ENCODE measurements around the gene PLPPR4.
"Not testable (repeated sequence)": the region's sequence is repeated elsewhere in the genome, so short reads cannot be mapped to it uniquely, and the experiment has no call there.

PLPPR4 gene

GRCh38 chr1:99268021-99268420 lies 3.7 kb downstream of the PLPPR4 start:
- in situ Hi-C loops (cut with HindIII; ENCODE audit: low sequenced_read_pairs) = no loop called here

GRCh38 chr1:99269321-99269720 lies 5.0 kb downstream of the PLPPR4 start:
- in situ Hi-C loops (cut with HindIII; ENCODE audit: low sequenced_read_pairs) = no loop called here

GRCh38 chr1:99270646-99271045 lies 6.4 kb downstream of the PLPPR4 start:
- in situ Hi-C loops (cut with HindIII; ENCODE audit: low sequenced_read_pairs) = no loop called here

GRCh38 chr1:99271249-99271648 lies 7.0 kb downstream of the PLPPR4 start:
- in situ Hi-C loops (cut with HindIII; ENCODE audit: low sequenced_read_pairs) = no loop called here

GRCh38 chr1:99277066-99277465 lies 12.8 kb downstream of the PLPPR4 start:
- in situ Hi-C loops (cut with HindIII; ENCODE audit: low sequenced_read_pairs) = no loop called here

- in situ Hi-C loops (cut with HindIII; ENCODE audit: low sequenced_read_pairs) = no loop called here
These were observed 15.2 kb downstream of the PLPPR4 start for GRCh38 chr1:99279525-99279924.

- in situ Hi-C loops (cut with HindIII; ENCODE audit: low sequenced_read_pairs) = no loop called here
These were observed 16.8 kb downstream of the PLPPR4 start for GRCh38 chr1:99281105-99281504.

GRCh38 chr1:99282536-99282935 lies 18.2 kb downstream of the PLPPR4 start:
- in situ Hi-C loops (cut with HindIII; ENCODE audit: low sequenced_read_pairs) = no loop called here

GRCh38 chr1:99283521-99283920 lies 19.2 kb downstream of the PLPPR4 start:
- in situ Hi-C loops (cut with HindIII; ENCODE audit: low sequenced_read_pairs) = not testable (repeated sequence)

- in situ Hi-C loops (cut with HindIII; ENCODE audit: low sequenced_read_pairs) = no loop called here
These were observed 28.6 kb downstream of the PLPPR4 start for GRCh38 chr1:99292886-99293285.

- in situ Hi-C loops (cut with HindIII; ENCODE audit: low sequenced_read_pairs) = no loop called here
These were observed 33.6 kb downstream of the PLPPR4 start for GRCh38 chr1:99297923-99298322.

GRCh38 chr1:99304725-99305282 lies 40.5 kb downstream of the PLPPR4 start:
- in situ Hi-C loops (cut with HindIII; ENCODE audit: low sequenced_read_pairs) = no loop called here

GRCh38 chr1:99305626-99306025 lies 41.3 kb downstream of the PLPPR4 start:
- in situ Hi-C loops (cut with HindIII; ENCODE audit: low sequenced_read_pairs) = no loop called here

- in situ Hi-C loops (cut with HindIII; ENCODE audit: low sequenced_read_pairs) = no loop called here
These were observed 41.8 kb downstream of the PLPPR4 start for GRCh38 chr1:99306056-99306455.

- in situ Hi-C loops (cut with HindIII; ENCODE audit: low sequenced_read_pairs) = no loop called here
These were observed 42.4 kb downstream of the PLPPR4 start for GRCh38 chr1:99306644-99307043.

GRCh38 chr1:99315305-99315704 lies 51.0 kb downstream of the PLPPR4 start:
- in situ Hi-C loops (cut with HindIII; ENCODE audit: low sequenced_read_pairs) = no loop called here

- in situ Hi-C loops (cut with HindIII; ENCODE audit: low sequenced_read_pairs) = no loop called here
These were observed 62.1 kb downstream of the PLPPR4 start for GRCh38 chr1:99326215-99326949.

GRCh38 chr1:99327357-99327756 lies 63.1 kb downstream of the PLPPR4 start:
- in situ Hi-C loops (cut with HindIII; ENCODE audit: low sequenced_read_pairs) = no loop called here

- in situ Hi-C loops (cut with HindIII; ENCODE audit: low sequenced_read_pairs) = no loop called here
These were observed 63.9 kb downstream of the PLPPR4 start for GRCh38 chr1:99328171-99328570.

- in situ Hi-C loops (cut with HindIII; ENCODE audit: low sequenced_read_pairs) = no loop called here
These were observed 66.8 kb downstream of the PLPPR4 start for GRCh38 chr1:99331083-99331482.

GRCh38 chr1:99331636-99332035 lies 67.3 kb downstream of the PLPPR4 start:
- in situ Hi-C loops (cut with HindIII; ENCODE audit: low sequenced_read_pairs) = no loop called here

GRCh38 chr1:99332561-99332960 lies 68.3 kb downstream of the PLPPR4 start:
- in situ Hi-C loops (cut with HindIII; ENCODE audit: low sequenced_read_pairs) = no loop called here

GRCh38 chr1:99334991-99335390 lies 70.7 kb downstream of the PLPPR4 start:
- in situ Hi-C loops (cut with HindIII; ENCODE audit: low sequenced_read_pairs) = no loop called here

Measured in DLD1 (cell line).